HG03135 (cell line): ENCODE results near the gene DFFB.

Source experiments
- ATAC-seq: cut with Tn5 transposase; IDR thresholded peaks from one replicate; pipeline ENCODE4 v1.9.1; 2021; ENCODE audit warnings: mild to moderate bottlenecking, moderate library complexity; ENCODE audit not compliant: unreplicated experiment

DFFB gene

DNA sequence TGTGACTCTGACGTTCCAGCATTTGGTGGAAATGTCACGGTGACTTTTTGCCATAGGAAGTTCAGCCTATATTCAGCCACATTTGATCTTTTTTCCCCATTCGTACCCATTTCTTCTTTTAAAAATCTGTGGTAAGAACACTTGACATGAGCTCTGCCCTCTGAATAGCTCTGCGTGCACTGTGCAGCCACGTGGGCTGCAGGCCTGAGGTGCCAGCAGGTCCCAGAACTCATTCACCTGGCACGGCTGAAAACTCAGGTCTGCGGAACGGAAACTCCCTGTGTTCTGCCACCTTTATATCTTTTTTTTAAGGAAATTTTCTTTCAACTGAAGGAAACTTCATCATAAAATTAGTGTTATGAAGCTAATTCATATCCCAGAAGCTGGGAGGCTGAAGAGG, 28.9 kb upstream of the DFFB start:
- no peak for ATAC-seq

DNA sequence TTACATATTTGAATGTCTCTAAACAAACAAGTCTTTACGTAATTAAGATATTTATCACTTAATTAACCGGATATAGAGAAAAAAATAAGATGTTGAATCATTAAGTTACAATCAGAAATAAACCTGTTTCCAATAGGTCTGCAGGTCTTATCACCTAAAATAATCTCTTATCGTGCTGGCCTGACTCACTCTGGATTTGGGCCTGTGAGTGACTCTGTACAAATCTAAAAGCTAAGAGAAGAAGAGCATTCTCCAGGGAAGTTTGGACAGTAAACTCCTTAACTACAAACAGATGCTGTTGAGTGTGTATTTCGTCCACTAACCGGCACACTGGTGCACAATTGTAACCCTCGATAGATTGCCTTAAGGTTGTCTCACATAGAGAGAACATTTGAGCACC, 25.6 kb upstream of the DFFB start:
- no peak for ATAC-seq

- ATAC-seq: no peak
Observed at GRCh38 chr1:3834701-3835100, 22.6 kb upstream of the DFFB start.

- no peak for ATAC-seq
Observed at GRCh38 chr1:3836421-3836820, 20.9 kb upstream of the DFFB start.

- ATAC-seq: no peak
Observed at GRCh38 chr1:3837200-3837599, 20.1 kb upstream of the DFFB start.

DNA sequence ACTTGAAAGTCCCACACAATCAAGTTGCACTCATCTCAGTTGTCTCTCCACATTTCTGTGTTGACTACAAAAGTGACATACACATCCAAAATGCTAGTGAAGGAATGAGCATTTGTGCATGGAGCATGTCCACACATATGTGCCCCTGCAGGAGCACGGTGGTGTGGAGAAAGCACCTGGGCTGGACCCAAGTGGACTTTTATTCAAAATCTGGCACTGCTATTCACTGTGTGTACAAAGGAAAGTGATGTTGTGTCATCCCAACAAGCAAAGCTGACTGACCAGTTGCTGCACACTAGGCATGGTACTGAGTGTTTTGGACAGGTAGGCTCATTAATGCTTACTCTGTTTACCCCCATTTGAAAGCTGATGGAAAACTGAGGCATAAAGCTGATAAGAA, 19.6 kb upstream of the DFFB start:
- no peak for ATAC-seq

DNA sequence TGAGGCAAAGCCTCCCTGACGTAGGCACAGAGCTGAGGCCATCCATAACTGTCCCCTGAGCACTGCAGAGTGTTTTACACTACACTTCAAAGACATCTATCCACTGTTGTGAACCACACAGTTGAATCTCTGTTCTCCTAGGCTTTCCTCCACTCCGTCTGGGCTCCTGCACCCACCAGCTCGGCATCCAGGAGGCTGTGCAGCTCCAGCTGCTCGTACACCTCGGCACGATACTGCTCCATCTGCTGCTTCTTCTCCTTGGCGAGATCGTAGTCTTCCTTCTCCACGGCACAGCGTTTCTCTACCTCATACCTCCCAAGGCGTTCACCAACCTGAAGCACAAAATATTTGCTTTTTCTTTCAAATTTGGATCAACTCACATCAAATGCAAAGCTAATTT, 18.5 kb upstream of the DFFB start:
- no peak for ATAC-seq

DNA sequence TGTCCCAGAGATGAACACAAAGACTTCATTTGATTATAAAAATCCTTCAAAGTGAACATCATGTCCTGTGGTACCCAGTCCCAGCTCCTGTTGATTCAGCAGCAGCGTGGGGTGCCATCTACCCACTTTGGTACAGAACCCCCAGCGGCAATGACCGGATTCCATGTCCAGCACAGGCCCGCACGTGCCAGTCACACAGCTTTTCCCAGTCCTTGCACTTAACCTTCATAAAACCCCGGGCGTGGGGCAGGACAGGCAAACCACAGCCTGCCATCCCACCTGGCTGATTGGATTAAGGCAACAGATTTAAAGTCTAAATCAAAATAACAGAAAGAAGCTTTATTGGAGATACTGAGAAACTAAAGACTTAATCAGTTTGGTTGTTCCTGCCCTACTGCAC, 15.8 kb upstream of the DFFB start:
- ATAC-seq: no peak

DNA sequence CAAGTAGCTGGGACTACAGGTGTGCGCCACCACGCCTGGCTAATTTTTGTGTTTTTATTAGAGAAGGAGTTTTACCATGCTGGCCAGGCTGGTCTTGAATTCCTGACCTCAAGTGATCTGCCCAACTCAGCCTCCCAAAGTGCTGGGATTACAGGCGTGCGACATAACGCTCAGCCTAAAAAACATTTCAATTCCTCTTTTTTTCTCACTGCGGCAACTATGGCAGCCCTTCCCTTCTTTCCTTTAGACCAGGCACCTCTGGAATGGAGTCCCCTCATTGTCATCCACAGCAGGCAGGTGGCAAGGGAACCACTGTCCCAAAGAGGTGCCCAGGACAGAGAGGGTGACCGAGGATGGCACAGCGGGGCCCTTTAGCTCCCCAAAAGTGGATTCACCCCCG, 14.4 kb upstream of the DFFB start:
- no peak for ATAC-seq

DNA sequence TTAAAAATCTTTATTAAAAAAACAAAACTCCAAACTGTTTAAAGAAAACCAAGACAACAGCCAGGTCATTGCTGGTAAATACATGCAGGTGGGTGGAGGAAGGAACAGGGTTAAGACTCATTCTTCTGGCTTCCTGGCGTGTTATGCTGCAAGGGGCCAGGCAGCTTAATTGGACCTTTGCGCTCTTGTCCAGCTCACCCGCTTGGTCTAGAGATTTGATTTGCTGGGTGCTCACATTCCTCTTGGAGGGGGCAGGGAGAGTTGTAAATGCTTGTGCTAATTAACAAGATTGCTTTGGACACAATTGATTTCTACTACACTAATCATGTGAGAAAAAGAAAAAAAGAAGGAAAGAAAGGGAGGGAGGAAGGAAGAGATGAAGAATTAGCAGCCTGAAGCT, 10.7 kb upstream of the DFFB start:
- no peak for ATAC-seq

- ATAC-seq: no peak
Observed at GRCh38 chr1:3847081-3847480, 10.2 kb upstream of the DFFB start.

- ATAC-seq: no peak
Observed at GRCh38 chr1:3850857-3851256, 6.4 kb upstream of the DFFB start.

- no peak for ATAC-seq
Observed at GRCh38 chr1:3851292-3851691, 6.0 kb upstream of the DFFB start.

- no peak for ATAC-seq
Observed at GRCh38 chr1:3852091-3852490, 5.2 kb upstream of the DFFB start.

GRCh38 chr1:3852711-3853485, 4.4 kb upstream of the DFFB start:
- no peak for ATAC-seq

GRCh38 chr1:3857791-3858129, 484 bp downstream of the DFFB start:
- ATAC-seq: no peak

- no peak for ATAC-seq
Observed at GRCh38 chr1:3858231-3858981, 1.1 kb downstream of the DFFB start.

DNA sequence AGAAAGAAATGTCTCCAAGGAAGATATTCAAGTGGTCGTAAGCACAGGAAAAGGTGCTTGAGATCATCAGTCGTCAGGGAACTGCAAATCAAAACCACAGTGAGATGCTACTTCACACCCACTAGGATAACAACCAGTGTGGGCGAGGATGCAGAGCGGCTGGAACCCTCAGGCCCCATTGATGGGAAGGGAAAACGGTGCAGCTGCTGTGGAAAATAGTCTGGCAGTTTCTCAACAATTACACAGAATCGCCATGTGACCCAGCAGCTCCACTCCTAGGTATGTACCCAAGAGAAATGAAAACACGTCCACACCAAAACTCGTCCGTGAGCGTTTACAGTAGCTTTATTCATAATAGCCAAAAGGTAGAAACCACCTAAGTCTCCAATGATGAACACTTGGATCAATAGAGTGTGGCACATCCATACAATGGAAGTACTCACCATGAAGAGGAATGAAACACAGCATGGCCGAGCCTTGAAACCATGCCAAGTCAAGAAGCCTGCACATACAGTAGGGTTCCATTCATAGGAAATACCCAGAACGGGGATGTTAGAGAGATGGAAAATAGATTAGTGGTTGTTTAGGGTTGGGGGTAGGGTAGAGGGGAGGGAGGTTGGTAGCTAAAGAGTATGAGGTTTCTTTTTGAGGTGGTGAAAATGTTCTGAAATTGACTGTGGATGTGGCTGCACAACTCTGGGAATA, 6.1 kb downstream of the DFFB start:
- no peak for ATAC-seq

DNA sequence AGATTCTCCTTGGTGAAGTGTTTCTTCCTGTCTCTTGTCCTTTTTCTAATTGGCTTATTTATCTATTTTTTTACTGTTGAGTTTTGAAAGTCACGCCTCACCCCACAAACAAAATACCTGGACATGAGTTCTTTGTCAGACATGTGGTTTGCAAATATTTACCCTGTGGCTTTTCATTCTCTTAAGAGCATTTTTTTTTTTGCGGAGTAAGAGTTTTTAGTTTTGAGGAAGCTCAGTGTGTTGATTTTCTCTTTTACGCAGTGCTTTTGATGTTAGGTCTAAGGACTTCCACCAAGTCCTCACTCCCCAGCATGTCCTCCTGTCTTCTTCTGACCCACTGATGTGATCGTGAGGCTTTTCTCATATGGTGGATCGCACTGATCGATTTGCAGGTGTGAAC, 7.6 kb downstream of the DFFB start:
- no peak for ATAC-seq

- ATAC-seq: no peak
Observed at GRCh38 chr1:3865606-3866160, 8.4 kb downstream of the DFFB start.

DNA sequence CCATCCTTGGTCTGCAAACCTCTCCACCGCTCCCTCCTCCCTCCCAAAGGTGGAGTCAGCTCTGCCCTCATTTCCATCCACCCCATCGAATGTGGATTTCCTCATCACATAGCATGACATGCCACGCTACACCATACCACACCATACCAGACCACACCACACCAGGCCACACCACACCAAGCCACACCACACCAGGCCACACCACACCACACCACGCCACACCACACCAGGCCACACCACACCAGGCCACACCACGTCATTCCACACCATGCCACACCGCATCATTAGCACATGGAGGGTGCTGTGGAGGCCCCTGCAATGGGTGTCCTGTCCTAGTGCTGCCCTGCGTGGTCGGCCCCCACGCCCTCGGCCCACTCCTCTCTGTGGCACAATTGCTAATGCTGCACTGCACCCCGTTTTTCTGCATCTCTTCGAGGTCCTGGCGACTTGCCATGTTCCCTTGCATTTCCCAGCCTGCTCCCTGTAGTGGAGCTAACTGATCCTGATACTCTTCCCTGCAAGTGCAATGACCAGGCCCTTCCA, 11.3 kb downstream of the DFFB start:
- ATAC-seq: no peak
